ENCODE data around the gene ANKRD37. TPM values are rescaled to one million over a fixed set of nuclear protein-coding genes. Genes with fewer than 3 reads are reported as not detected.

The ANKRD37 gene
- total and polyA plus RNA-seq, 2 of the 8 experiments (the other 6 are each of a cell fraction or from before 2014, with no cell fraction given): 2.8 to 3.4 TPM

DNA sequence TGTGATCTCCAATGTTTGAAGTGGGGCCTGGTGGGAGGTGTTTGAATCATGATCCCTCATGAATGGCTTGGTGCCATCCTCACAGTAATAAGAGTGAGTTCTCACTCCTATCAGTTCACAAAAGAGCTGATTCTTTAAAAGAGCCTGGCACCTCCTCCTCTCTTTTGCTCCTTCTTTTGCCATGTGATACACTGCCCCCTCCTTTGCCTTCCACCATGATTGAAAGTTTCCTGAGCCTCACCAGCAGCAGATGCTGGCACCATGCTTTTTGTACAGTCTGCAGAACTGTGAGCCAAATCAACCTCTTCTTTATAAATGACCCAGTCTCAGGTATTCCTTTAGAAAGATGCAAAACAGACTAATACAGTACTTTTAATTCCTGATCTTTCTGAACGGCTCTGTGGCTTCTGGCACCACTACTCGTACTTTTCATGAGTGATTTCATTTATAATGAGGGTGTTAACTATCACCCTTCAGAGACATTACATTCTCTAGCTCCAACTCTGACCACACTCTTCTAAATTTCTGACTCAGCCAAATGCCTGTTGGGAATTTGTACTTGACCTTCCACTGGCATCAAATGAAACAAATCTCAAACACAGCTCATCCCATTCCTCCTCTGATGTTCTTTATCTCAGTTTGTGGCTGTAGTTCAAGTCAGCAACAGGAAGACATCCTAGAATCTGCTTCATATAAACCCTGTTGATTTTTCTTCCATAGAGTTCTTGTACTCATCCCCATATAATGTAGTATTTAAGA is 24.9 kb downstream of the ANKRD37 start:
- Histone ChIP-seq H3K36me3 (ENCODE audit: control insufficient read depth in 2 of 4, insufficient read depth in 4 of 4, low read length in 3 of 4) (peaks cover 0 to 22% (median 7%) of the 10 kb centered on the region in 4 experiments; a peak in 4 of 8 replicates), H2AK5ac (ENCODE audit: low read depth, low read length) (no peak overlapping the region), H3K9ac (replicated peaks in 1 of 4; ENCODE audit: extremely low read depth in 1 of 4, low read depth in 3 of 4, low read length in 3 of 4) (no peak overlapping the region; a peak in 1 of 7 replicates), H2BK15ac (ENCODE audit: low read length) (no peak overlapping the region), H4K8ac (ENCODE audit: extremely low read depth, insufficient read depth, low read length) (no peak overlapping the region), H2BK5ac (ENCODE audit: low read depth, low read length) (no peak overlapping the region), H2AFZ (ENCODE audit: low read length) (no peak overlapping the region), H2BK120ac (replicated peaks; ENCODE audit: low read depth, low read length) (no peak overlapping the region), H3K14ac (ENCODE audit: insufficient read length) (no peak overlapping the region), H3K4me3 (ENCODE audit: extremely low read depth in 1 of 4, insufficient read depth in 2 of 4, low read depth in 3 of 4, low read length in 4 of 4) (no peak overlapping the region), H3K4me2 (ENCODE audit: insufficient read depth in 1 of 2, low read depth in 2 of 2, low read length in 2 of 2) (no peak overlapping the region), H3K79me1 (ENCODE audit: low read depth, low read length) (no peaks in the 10 kb centered on the region), H3K4me1 (replicated peaks in 1 of 4; ENCODE audit: control insufficient read depth in 3 of 4, insufficient read depth in 4 of 4, low read length in 3 of 4) (peaks cover 0 to 5% (median 2%) of the 10 kb centered on the region in 4 experiments; a peak in 3 of 7 replicates), H4K20me1 (replicated peaks in 1 of 2; ENCODE audit: control insufficient read depth in 1 of 2, insufficient read depth in 2 of 2, low read length in 2 of 2) (no peaks in the 10 kb centered on the region), H3K27me3 (replicated peaks in 1 of 4; ENCODE audit: control insufficient read depth in 3 of 4, extremely low read depth in 1 of 4, insufficient read depth in 3 of 4, low read length in 3 of 4) (no peaks in the 10 kb centered on the region), H3K18ac (ENCODE audit: extremely low read depth, low read length) (no peak overlapping the region), H2BK20ac (ENCODE audit: low read length) (no peak overlapping the region), H4K5ac (ENCODE audit: insufficient read length, low read depth, low read length) (no peak overlapping the region), H3K4ac (replicated peaks; ENCODE audit: insufficient read length, low read depth, low read length) (no peak overlapping the region), H3K23me2 (ENCODE audit: low read depth, low read length) (peaks cover 9% of the 10 kb centered on the region), H3K27ac (ENCODE audit: low read depth, low read length) (no peak overlapping the region), H4K91ac (replicated peaks; ENCODE audit: insufficient read length, low read length) (no peak overlapping the region), H3K9me3 (ENCODE audit: insufficient read depth in 2 of 2, low read depth in 1 of 2, low read length in 1 of 2) (no peaks in the 10 kb centered on the region), H3K23ac (ENCODE audit: insufficient read length) (no peak overlapping the region), H3K56ac (replicated peaks; ENCODE audit: insufficient read length, low read depth, low read length) (no peak overlapping the region), H3K79me2 (ENCODE audit: control insufficient read depth in 1 of 2, insufficient read depth in 2 of 2, low read length in 2 of 2) (peaks cover 4 to 10% of the 10 kb centered on the region in 2 experiments; a peak in 2 of 4 replicates), H2BK12ac (ENCODE audit: low read depth, low read length) (no peak overlapping the region)
- ChIA-PET POLR2A (ENCODE audit: partially characterized antibody) (interaction anchor here (1.9 kb wide), 1 partner anchor 25 kb away, joined by 4 read pairs; the partner anchor contains the start of gene ANKRD37), CTCF (ENCODE audit: partially characterized antibody) (interaction anchor here (1.1 kb wide), 1 partner anchor 175 kb away, joined by 3 read pairs; no protein-coding TSS in a partner anchor)
- WGBS, 2 experiments (ENCODE audit: extremely low coverage in 1 of 2, insufficient coverage in 1 of 2, insufficient read length in 1 of 2, insufficient replicate concordance in 2 of 2, low coverage in 1 of 2, low lambda C conversion rate in 2 of 2, missing lambda C conversion rate in 1 of 2): 82% methylated on average over 2 of the region's 2 CpGs; no CpG with 5 or more reads in 1 of the 2 experiments
- FAIRE-seq: no peak
- TF ChIP-seq POLR2AphosphoS5 (IDR thresholded peaks at IDR 0.05; ENCODE audit: low read depth, low read length) (no peak), EZH2 (IDR thresholded peaks at IDR 0.05; ENCODE audit: low read depth, low read length, severe bottlenecking) (no peak), ZNF274 (IDR thresholded peaks at IDR 0.05; ENCODE audit: borderline replicate concordance, extremely low read depth, low read length) (no peak), TCF12 (IDR thresholded peaks at IDR 0.05; ENCODE audit: low read depth, low read length) (no peak), TBP (IDR thresholded peaks at IDR 0.05; ENCODE audit: low read depth, low read length) (no peak)
- TF ChIP-seq, protein P1, sequence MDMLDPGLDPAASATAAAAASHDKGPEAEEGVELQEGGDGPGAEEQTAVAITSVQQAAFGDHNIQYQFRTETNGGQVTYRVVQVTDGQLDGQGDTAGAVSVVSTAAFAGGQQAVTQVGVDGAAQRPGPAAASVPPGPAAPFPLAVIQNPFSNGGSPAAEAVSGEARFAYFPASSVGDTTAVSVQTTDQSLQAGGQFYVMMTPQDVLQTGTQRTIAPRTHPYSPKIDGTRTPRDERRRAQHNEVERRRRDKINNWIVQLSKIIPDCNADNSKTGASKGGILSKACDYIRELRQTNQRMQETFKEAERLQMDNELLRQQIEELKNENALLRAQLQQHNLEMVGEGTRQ (IDR thresholded peaks at IDR 0.05; ENCODE audit: low read length): no peak
- TF ChIP-seq, protein P2, sequence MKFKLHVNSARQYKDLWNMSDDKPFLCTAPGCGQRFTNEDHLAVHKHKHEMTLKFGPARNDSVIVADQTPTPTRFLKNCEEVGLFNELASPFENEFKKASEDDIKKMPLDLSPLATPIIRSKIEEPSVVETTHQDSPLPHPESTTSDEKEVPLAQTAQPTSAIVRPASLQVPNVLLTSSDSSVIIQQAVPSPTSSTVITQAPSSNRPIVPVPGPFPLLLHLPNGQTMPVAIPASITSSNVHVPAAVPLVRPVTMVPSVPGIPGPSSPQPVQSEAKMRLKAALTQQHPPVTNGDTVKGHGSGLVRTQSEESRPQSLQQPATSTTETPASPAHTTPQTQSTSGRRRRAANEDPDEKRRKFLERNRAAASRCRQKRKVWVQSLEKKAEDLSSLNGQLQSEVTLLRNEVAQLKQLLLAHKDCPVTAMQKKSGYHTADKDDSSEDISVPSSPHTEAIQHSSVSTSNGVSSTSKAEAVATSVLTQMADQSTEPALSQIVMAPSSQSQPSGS (IDR thresholded peaks at IDR 0.05; ENCODE audit: low read length): no peak
- DNase-seq (ENCODE audit: low read depth in 1 of 2, low spot score in 2 of 2): no peak

All from H1 (cell line).